Measurements from ENCODE around the gene RASSF8.

The RASSF8 gene

GRCh38 chr12:25985316-25986175, 27.1 kb downstream of the RASSF8 start:
- TF ChIP-seq ISL1 (CRISPR knock-in tag; IDR thresholded peaks at IDR 0.05) (no peak), ESRRG (CRISPR knock-in tag; IDR thresholded peaks at IDR 0.05) (no peak), PATZ1 (CRISPR knock-in tag; IDR thresholded peaks at IDR 0.05; ENCODE audit: borderline replicate concordance) (no peak), ZNF70 (CRISPR knock-in tag; IDR thresholded peaks at IDR 0.05) (no peak), RARB (CRISPR knock-in tag; IDR thresholded peaks at IDR 0.05) (no peak), CREB5 (CRISPR knock-in tag; IDR thresholded peaks at IDR 0.05; ENCODE audit: low read depth) (no peak), SNAI2 (CRISPR knock-in tag; IDR thresholded peaks at IDR 0.05) (no peak), PPARA (CRISPR knock-in tag; IDR thresholded peaks at IDR 0.05; ENCODE audit: borderline replicate concordance) (no peak), ZFP30 (CRISPR knock-in tag; IDR thresholded peaks at IDR 0.05) (no peak), GLIS3 (CRISPR knock-in tag; IDR thresholded peaks at IDR 0.05) (no peak), ZFP3 (CRISPR knock-in tag; IDR thresholded peaks at IDR 0.05) (no peak), CSRNP3 (CRISPR knock-in tag; IDR thresholded peaks at IDR 0.05) (no peak), TCF4 (CRISPR knock-in tag; IDR thresholded peaks at IDR 0.05; ENCODE audit: borderline replicate concordance) (no peak), TSHZ2 (CRISPR knock-in tag; IDR thresholded peaks at IDR 0.05) (no peak), ZNF8 (CRISPR knock-in tag; IDR thresholded peaks at IDR 0.05) (no peak)

GRCh38 chr12:25986180-25986579, 27.7 kb downstream of the RASSF8 start:
- TF ChIP-seq ISL1 (CRISPR knock-in tag; IDR thresholded peaks at IDR 0.05) (no peak), BACH2 (CRISPR knock-in tag; IDR thresholded peaks at IDR 0.05; ENCODE audit: borderline replicate concordance) (no peak), CSDC2 (CRISPR knock-in tag; IDR thresholded peaks at IDR 0.05) (no peak), TOX (CRISPR knock-in tag; IDR thresholded peaks at IDR 0.05; ENCODE audit: borderline replicate concordance) (no peak), ZFP3 (CRISPR knock-in tag; IDR thresholded peaks at IDR 0.05) (no peak), ZNF8 (CRISPR knock-in tag; IDR thresholded peaks at IDR 0.05) (no peak), TSHZ2 (CRISPR knock-in tag; IDR thresholded peaks at IDR 0.05) (no peak), POU6F1 (CRISPR knock-in tag; IDR thresholded peaks at IDR 0.05; ENCODE audit: borderline replicate concordance, low read depth) (no peak), SNAI2 (CRISPR knock-in tag; IDR thresholded peaks at IDR 0.05) (no peak), RARB (CRISPR knock-in tag; IDR thresholded peaks at IDR 0.05) (no peak), ZFP30 (CRISPR knock-in tag; IDR thresholded peaks at IDR 0.05) (no peak)
- ATAC-seq = no peak

More at GRCh38 chr12:25985316-25986175, 27.1 kb downstream of the RASSF8 start:
- ATAC-seq = peak; percentile 54; the same call in 2 of the 3 replicates

Data from SK-N-SH treated with all-trans-retinoic acid at 6 μM for 48 hours (cell line).